Measurements from ENCODE around the gene TBC1D2. TPM values are rescaled to one million over a fixed set of nuclear protein-coding genes. Genes with fewer than 3 reads are reported as not detected.

Gene TBC1D2
- total RNA-seq, 1 donor from 2014 or later = 17.4 TPM

DNA sequence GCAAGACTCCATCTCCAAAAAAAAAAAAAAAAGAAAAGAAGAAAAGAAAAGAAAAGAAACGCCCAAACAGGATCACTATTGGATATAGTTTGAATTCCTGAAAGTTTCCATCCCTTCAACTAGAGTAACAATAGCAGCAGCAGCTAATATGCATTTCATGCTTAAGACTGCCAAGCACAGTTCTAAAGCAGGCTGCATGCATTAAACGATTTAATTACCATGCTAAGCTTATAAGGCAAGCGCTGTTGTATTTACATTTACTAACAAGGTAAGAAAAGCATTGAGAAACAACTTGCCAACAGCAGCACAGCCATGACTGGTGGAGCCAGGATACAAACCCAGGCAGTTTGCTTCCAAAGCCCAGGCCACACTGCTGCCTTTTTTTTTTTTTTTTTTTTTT lies 13.0 kb downstream of the TBC1D2 start:
- DNase-seq (ENCODE audit: low spot score) (no peak), ATAC-seq (no peak)

DNA sequence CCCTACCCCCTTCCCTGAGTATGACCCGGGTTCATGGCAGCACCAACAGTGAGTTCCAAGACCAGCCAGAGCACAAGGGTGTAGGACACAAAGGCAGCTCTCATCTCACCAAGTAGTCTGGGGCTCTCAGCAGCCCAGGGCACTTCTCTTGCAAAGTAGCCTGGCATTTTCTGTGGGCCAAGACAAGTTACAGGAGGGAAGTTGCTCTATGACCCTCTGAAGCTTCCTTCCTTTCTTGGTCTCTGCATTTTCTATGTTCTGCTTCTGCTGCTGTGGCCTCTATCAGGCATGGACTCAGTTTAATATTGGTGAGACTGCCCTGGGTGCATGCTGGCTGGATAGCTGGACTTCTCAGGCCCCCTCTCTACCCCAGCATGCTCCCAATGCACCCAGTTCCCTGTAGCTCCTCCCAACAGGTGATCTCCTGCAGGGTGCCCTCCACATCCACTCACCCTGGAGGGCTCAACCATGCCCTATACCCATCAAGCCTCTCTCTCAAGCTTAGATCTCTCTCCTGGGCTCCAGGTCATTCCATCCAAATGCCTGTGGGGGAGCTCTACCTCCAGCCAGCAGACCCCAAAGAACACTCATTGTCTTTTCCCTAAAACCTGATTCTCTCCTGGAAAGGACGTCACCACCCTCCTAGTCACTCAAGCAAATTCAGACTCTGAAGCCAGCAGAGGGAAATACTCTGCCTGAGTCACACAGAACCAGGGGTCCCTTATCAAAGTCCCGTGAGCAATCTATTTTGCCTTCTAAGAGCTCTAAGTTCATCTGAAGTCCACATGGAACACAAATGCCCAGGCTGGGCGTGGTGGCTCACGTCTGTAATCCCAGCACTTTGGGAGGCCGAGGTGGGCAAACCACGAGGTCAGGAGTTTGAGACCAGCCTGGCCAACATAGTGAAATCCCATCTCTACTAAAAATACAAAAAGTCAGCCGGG lies 13.8 kb downstream of the TBC1D2 start:
- no peak for ATAC-seq
- DNase-seq (ENCODE audit: low spot score) = no peak

DNA sequence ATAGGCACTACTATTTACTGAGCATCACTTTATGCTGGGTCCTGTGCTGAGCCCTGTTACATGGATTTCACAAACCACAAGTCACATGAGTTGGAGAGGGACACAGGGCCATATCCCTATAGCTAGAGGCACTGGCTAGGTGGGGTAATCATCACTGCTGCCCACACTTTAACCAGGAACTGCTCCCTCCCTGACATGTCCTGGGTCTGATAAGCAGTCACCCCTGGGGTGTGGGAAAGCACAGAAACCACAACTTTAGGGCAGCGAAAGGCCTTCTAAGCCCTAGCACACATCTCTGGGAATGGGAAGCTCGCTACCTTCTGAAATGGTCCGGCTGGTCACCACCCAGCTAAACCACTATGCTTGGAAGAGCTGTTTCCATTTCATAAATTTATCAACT lies 15.0 kb downstream of the TBC1D2 start:
- ATAC-seq = no peak
- DNase-seq (ENCODE audit: low spot score) = peak; percentile 16

DNA sequence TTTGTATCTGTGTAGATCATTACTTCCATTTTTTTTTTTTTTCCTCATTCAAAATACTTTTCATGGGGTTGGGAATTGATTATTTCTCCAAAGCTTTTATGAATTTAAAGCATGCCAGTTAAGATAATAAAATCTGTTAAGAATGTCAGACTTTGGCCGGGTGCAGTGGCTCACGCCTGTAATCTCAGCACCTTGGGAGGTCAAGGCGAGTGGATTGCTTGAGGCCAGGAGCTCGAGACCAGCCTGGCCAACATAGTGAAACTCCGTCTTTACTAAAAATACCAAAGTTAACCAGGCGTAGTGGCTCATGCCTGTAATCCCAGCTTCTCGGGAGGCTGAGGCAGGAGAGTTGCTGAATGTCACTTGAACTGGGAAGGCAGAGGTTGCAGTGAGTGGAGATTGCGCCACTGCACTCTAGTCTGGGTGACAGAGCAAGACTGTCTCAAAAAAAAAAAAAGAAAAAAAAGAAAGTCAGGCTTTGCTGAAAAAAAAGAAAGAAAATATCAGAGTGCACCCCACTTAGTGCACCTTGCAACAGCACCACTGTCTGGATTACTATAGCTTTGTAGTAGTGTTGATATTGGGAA lies 18.5 kb downstream of the TBC1D2 start:
- DNase-seq (ENCODE audit: low spot score) = no peak
- peak; percentile 56 for ATAC-seq

DNA sequence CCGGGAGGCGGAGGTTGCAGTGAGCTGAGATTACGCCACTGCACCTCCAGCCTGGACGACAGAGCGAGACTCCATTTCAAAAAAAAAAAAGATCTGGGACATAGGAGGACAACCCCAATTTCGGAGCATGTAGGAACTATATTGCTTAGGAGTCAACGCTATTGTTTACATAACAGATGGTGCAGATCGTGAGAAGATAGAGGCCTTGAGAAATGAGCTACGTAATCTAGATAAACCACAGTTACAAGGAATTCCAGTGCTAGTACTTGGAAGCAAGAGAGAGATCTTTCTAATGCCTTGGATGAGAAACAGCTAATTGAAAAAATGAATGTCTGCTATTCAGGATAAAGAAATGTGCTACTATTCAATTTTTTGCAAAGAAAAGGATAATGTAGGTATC lies 20.3 kb downstream of the TBC1D2 start:
- DNase-seq (ENCODE audit: low spot score) (no peak), ATAC-seq (no peak)

DNA sequence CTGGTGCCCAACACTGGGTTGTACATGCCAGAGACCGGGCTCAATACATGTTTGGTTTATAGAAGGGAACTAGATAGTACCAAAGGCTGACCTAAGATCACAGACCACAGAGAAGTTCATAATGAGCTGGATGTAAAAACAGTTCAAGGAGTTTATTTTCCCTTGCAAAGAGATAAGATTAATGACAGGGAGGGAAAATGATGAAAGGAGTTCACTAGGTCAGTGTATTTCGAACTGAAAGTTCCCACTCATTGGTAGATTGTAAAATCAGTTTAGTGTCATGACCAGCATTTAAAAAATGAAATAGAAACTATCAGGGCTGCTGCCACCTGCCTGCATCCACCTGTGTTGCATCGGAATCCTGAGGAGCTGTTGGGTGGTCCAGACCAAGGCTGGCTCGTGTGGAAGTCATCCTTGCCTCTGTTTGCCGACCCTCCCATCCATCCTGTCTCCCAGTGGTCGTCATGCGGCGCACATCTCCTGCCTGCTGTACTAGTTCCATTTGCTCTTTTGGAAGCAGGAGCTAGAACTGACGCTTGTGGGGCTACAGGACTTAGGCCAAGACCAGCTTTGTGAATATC lies 21.1 kb downstream of the TBC1D2 start:
- DNase-seq (ENCODE audit: low spot score) (no peak), ATAC-seq (peak; percentile 57)

DNA sequence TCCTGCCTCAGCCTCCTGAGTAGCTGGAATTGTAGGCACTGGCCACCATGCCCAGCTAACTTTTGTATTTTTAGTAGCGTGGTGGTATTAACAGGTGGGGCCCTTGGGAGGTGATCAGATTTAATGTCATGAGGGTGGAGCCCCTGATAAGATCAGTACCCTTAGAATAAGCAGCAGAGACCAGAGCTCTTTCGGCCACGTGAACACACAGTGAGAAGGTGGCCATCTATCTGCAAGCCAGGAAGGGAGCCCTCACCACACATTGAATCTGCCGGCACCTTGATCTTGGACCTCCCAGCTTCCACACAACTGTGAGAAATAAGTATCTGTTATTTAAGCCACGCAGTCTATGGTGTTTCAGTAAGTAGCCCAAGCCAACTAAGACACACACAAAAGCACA lies 22.5 kb downstream of the TBC1D2 start:
- ATAC-seq (no peak), DNase-seq (ENCODE audit: low spot score) (no peak)

DNA sequence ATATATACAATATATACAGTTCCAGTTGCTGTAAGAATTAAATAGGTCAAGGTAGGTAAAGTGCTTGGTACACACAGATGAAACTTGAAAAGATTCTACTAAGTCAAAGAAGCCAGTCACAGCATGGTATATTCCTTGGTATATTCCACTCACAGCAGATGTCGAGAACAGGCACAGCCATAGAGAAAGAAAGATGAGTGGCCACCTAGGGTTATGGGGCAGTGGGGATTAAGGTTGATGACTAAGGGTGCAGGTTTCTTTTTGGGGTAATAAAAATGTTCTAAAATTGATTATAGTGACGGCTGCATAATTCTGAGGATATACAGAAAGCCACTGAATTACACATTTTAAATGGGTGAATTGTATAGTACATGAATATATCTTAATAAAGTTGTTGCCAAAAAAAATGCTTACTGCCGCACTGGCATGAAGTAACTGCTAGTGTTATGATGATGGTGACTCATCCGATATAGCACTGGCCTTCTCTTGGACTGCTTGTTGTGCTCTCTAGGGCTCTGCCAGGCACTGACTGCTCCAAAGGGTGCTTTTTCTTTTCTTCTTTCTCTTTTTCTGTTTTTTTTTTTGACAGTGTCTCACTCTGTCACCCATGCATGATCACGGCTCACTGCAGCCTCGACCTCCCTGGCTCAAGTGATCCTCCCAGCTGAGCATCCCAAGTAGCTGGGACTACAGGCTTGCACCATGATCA lies 23.5 kb downstream of the TBC1D2 start:
- ATAC-seq (no peak), DNase-seq (ENCODE audit: low spot score) (no peak)

DNA sequence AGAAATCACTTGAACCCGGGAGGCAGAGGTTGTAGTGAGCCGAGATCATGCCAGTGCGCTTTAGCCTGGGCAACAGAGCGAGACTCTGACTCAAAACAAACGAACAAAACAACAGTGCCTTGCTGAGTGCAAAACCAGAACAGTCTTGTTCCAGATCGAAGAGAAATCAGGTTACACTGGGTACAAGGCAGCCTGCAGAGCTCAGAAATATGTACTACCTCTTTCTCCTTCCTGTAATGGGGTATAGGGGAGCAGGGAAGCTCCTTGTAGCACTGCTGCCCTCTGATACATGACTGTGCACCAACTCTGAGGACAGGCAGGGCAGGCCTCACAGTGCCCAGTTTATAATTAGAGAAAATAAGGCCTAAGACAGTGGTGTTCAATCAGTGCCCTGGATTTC lies 24.7 kb downstream of the TBC1D2 start:
- no peak for ATAC-seq
- no peak for DNase-seq (ENCODE audit: low spot score)

DNA sequence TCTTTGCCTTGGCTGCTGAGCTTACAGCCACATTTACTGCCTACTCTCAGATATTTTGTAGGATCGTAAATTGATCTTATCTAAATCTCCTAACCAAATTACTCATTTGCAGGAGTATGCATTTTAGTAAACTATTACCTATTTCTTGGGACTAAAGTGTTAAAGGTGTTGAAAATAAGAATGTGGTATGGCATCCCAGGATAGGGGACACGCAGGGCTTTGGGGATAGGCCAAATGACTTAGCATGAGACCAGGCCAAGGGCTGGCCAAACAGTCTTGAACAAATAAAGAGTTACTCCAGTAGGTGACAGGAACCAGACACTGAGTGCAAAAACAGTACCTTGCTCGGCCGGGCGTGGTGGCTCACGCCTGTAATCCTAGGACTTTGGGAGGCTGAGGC lies 25.1 kb downstream of the TBC1D2 start:
- DNase-seq (ENCODE audit: low spot score) (no peak), ATAC-seq (peak; percentile 17)

DNA sequence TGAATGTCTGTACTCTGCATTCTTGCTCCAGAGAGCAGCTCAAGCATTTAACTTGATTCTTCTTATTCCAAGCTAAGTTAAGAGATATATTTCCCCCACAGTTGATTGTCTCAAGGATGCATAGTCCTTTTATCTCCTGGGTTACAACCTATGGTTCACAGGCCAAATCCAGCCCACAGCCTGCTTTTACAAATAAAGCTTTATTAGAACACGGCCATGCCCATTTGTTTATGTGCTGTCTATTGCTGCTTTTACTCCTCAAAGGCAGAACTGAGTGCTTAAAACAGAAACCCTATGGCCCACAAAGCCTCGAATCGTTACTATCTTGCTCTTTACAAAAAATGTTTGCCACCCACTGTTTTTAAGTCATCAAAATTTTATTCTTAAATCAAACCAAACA lies 25.8 kb downstream of the TBC1D2 start:
- DNase-seq (ENCODE audit: low spot score) = no peak
- no peak for ATAC-seq

DNA sequence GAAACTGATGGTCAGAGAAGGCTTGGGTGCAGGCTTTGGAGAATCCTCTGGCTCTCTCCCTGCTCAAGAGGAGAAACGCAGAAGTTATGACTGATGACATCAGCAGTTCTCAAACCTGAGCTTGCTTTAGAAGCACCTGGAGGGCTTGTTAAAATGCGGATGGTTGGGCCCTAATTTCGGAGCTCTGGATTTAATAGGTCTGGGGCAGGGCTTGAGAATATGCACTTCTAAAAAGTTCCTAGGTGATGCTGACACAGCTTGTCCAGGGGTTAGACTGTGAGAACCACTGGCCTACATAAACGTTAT lies 26.4 kb downstream of the TBC1D2 start:
- DNase-seq (ENCODE audit: low spot score) (no peak), ATAC-seq (no peak)

DNA sequence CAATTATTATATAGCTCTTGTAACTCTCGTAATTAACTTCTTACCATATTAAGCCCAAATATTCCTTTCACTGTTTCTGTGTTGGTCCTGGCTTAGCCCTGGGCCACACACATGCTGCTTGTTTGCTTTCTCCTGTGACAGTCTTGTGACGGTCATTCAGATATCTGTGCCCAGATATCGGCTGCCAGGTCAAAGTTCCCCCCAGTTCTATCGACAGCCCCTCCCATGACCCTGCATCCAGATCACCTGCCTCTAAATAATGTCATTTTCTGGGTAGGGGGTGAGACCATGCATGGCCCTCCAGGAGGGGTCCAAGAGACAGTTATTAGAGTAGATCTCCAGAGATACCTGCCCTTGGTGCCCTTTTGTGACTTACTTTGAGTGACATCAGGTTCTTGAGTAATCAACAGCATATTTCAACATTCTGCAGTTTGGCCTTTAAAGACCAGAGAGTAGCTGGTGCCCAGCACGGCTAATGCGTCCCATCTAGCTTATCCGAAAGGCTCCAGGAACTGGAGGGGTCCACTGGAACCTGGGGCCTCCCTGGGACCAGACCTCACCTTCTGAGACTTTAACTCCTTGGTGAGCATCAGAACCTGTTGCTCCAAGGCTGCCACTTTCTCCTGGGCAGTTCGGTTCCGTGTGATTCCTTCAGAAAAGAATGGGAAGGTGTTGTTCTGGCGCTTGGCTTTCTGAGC lies 26.9 kb downstream of the TBC1D2 start:
- DNase-seq (ENCODE audit: low spot score) (peak; percentile 85), ATAC-seq (peak; percentile 68)

DNA sequence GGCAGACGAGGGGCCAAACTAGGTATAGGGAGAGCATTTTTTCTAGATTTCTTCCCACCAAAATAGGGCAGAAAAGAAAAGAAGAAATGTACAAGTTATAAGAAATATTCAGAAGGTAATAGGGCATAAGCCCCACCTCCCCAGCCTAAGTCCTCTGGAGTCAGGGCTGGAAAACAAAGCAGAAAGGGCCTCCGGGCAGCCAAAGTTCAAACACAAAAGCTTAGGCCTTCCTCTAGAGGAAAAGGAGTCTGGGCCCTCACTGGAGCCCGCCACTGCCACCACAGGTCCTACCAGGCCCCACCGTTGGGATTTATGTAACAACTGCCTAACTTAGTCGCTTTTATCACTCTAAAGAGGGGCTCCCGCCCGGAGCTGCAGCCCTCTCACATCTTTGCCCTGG lies 27.6 kb downstream of the TBC1D2 start:
- peak; percentile 45 for ATAC-seq
- DNase-seq (ENCODE audit: low spot score) = peak; percentile 67

DNA sequence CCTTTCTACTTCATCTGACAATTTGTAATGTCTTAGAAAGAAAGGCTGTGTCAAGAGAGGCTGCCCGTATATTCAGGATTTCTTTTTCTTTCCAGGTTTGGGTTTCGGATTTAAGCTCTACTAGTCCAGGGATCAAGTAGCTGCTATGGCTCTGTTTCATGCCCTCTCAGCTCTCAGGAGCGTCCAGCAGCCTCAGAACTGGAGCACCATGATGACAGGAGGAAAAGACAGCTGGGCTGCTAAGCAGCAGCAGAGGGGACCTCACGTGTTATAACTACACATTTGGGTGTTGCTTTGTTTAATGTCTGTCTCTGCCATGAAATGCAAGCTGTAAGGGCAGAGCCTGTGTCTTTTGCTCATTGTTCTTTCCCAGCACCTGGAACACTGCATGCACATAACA lies 28.5 kb downstream of the TBC1D2 start:
- no peak for DNase-seq (ENCODE audit: low spot score)
- no peak for ATAC-seq

DNA sequence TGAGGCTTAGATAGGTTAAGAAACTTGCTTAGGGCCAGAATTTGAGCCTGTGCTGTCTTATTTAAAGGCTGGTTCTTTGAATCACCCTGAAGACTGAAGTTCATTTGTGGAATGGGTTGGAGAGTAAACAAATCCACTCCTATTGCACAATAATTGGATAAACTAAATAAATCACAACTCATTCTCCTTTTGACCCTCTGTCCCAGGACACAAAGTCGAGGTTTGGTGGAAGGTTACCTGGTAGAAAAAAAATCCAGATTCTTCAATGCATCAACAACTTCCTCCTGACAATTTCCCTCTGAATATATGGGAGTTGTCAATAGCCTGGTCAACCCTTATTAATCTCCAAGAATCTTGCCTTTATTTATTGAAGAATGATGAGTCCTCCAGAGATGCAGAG lies 28.9 kb downstream of the TBC1D2 start:
- ATAC-seq = peak; percentile 36
- DNase-seq (ENCODE audit: low spot score) = no peak

DNA sequence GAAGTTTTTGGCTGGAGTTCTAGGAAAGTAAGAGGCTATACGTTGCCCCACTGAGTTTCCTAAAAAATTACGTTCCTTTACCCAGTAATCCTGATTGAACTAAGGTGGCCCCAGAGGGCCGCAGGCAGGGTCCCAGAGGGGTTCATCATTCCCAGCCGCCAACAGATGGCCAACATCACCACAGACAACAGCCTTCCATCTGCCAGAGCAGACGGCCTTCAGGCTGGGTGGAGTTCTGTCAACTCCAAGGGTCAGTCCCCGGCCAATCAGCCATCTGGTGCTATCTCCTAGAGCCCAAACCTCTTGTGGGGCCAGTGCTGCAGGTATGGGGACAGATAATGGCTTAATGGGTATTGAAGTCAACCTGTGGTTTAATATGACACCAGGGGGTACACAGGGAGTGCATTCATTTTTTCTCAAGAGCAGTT lies 30.4 kb downstream of the TBC1D2 start:
- peak; percentile 75 for DNase-seq (ENCODE audit: low spot score)
- ATAC-seq = peak; percentile 52

DNA sequence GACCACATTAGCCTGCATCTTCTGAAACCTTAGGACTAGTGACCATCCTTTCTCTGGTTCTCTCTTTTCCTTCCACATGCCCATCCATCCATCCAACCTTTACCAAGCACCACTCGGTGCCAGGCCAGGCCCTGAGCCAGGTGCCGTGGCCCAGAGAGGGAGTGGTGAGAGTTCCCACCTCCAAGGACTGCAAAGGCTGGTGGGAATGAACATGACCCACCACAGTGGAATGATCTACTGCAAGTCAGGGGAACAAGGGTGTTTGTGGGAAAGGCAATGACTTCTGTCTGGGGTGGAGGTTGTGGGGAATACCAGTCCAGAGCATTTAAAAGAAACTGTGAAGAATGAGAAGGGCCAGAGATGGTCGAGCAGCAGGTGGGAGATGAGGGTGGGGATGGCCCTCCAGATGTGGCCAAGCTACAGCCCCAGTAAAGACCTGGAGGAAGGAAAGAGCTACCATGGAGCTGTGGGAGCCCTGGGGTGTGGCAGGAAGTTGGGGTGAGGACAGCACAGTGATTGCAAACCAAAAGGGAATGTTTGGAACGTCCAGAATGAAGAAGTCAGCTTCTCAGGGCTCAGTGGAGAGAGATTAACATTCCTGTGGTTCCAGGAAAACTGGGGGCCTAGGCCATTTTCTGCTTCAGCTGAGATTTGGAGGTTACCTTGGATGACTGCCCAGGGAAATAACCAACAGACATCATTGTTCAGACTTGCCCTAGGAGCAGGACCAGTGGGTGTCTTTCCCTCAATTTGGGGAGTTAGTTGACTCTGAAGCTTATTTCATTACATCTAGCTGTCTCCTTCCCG lies 32.4 kb downstream of the TBC1D2 start:
- DNase-seq (ENCODE audit: low spot score) = no peak

DNA sequence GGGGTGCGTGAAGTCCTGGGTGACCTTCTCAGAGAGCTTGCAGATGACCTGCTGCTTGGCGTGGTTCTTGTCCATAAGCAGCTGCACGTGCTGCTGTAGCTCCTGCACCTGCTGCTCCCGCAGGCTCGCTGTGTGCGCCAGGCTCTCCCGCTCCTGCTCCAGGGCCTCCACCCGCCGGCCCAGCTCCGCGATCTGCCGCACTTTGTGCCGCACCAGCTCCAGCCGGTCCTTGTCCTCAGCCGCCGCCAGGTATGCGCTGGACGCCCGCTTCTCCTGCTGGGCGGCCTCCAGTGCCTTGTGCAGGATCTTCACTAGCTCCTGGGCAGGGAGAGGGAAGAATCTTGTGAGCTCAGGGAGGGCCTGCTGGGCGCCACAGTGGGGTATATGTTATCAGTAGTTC lies 34.5 kb downstream of the TBC1D2 start:
- ATAC-seq = no peak
- DNase-seq (ENCODE audit: low spot score) = no peak

More for the DNA sequence above, 32.4 kb downstream of the TBC1D2 start:
- ATAC-seq = no peak

DNA sequence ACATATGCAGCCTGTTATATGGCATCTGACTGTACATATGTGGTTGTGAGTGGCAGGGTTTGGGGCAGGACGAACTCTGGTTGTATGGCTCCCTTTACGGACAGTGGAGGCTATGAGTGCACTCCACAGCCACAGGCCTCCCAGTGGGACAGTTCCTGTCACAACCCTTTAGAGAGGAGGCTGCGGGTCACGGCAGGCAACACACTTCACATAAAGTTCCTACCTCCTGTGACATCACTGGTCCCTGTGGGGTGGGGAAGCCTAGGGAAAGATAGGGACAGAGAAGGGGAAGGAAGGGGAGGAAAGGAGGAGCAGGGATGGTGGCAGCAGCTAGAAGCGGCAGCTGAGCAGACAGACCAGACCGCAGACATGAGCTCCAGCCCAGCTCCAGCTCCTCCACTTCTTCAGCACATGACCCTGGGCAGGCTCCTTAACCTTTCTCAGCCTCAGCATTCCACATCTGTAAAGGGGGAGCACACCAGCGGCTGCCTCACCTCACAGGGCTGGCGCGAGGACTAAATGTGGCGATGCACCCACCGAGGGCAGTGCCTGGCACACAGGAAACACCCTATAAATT lies 35.6 kb downstream of the TBC1D2 start:
- DNase-seq (ENCODE audit: low spot score) (no peak), ATAC-seq (no peak)
